Stimulated activated memory B cell treated with anti-CD40 and anti-IgM and Interleukin-4, amounts not matched to agents 10 μg/mL and 1 μg/mL and 100 μg/mL, for 72 hours (primary cell): Measurements from ENCODE around the gene C1orf50.
A peak's percentile ranks its signal among the peaks of the same experiment; 100 is the strongest.
"Not testable (repeated sequence)": the region's sequence is repeated elsewhere in the genome, so short reads cannot be mapped to it uniquely, and the experiment has no call there.

ENCODE experiments used
- ATAC-seq: fragments of 150-1000 bp; cut with Tn5 transposase; 2 replicates; pipeline ENCODE4 v1.10.0; 2021
- H3K27ac Mint-ChIP-seq: one replicate; pipeline ENCODE4 v1.8.0; 2022; ENCODE audit warnings: mild to moderate bottlenecking, mixed read lengths
- H3K27me3 Mint-ChIP-seq: one replicate; pipeline ENCODE4 v1.8.0; 2022; ENCODE audit warnings: mixed read lengths
- H3K36me3 Mint-ChIP-seq: one replicate; pipeline ENCODE4 v1.8.0; 2022; ENCODE audit warnings: mixed read lengths
- H3K4me1 Mint-ChIP-seq: one replicate; pipeline ENCODE4 v1.8.0; 2022; ENCODE audit warnings: mixed read lengths
- H3K4me3 Mint-ChIP-seq: one replicate; pipeline ENCODE4 v1.8.0; 2022; ENCODE audit warnings: mild to moderate bottlenecking, moderate library complexity, mixed read lengths
- H3K9me3 Mint-ChIP-seq: one replicate; pipeline ENCODE4 v1.8.0; 2022; ENCODE audit warnings: mixed read lengths

The C1orf50 gene

GRCh38 chr1:42746436-42747105 lies 20.5 kb upstream of the C1orf50 start:
- ATAC-seq, result no peak
- Mint-ChIP-seq H3K9me3 (peaks cover under 1% of the 10 kb centered on the region), H3K27ac (no peak overlapping the region), H3K36me3 (peaks cover 29% of the 10 kb centered on the region), H3K4me3 (no peak overlapping the region), H3K27me3 (no peaks in the 10 kb centered on the region), H3K4me1 (no peaks in the 10 kb centered on the region)

GRCh38 chr1:42747125-42747524 lies 19.9 kb upstream of the C1orf50 start:
- peak; percentile 52 for ATAC-seq
- Mint-ChIP-seq H3K27me3 (no peaks in the 10 kb centered on the region), H3K36me3 (peaks cover 35% of the 10 kb centered on the region), H3K4me1 (no peaks in the 10 kb centered on the region), H3K9me3 (peaks cover 5% of the 10 kb centered on the region), H3K27ac (no peak overlapping the region), H3K4me3 (no peak overlapping the region)

DNA sequence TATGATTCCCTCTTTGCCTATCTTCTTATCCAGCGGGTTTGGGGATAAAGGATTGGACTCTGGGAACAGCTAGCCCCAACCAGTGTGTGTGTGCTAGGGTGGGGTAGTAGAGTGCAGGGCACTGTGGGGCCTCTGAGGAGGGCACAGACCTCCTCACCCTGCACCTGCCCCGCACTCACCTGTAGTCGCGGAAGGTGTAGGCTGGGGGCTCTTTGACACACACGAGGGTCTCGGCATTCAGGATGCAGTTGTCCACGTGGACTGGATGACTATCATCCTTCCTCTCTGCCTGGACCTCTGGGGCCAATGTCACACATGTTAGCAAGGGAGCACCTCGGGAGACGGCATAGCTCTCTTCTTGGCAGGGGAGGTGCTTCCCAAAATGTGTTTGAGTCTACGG lies 19.0 kb upstream of the C1orf50 start:
- no peaks in the 10 kb centered on the region for H3K4me1 Mint-ChIP-seq
- ATAC-seq, result no peak
- peaks cover 5% of the 10 kb centered on the region for H3K9me3 Mint-ChIP-seq
- no peaks in the 10 kb centered on the region for H3K27me3 Mint-ChIP-seq
- peaks cover 42% of the 10 kb centered on the region for H3K36me3 Mint-ChIP-seq
- H3K4me3 Mint-ChIP-seq, result no peak overlapping the region
- no peak overlapping the region for H3K27ac Mint-ChIP-seq

DNA sequence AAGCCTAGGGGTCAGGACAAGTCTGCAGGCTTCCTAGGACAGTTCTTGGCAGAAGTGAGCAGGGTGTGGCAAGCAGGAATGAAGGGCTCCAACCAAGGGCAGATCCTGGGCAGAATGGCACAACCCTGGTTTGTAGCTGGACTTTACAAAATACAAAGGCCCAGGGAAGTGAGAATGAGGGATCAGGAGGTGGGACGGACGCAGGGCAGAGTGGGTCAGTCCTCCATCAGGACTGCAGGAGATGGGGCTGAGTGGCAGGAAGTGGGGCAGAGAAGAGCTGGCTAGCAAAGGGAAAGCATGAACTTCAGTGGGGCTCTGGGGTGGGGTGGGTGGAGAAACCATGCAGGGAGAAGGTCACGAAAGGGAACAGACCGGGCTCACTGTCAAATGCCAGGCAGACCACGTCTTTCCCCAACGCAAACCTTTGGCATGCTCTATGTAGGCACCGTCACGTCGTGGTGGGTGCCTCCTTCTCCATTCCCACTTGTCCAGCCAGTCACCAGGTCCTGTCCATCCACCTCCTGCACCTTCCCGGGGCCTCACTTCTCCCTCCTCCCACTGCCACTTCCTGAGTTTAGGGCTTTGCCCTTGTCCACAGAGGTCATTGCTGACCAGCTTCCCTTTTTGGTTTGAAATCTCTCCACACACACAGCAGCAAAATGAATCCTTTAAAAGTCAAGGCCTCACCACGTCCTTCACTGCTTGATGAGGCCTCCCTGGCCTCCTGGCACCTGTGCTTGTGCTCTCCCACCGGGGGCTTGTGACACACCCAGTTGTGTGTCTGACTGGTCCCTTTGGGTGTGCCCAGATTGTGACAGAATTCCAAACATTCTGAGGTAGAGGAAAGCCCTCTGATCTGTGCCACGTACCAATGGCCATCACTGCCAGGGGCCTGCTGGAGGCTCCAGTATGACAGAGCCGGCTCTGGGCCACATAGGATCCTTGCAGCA lies 18.3 kb upstream of the C1orf50 start:
- H3K27ac Mint-ChIP-seq, result no peak overlapping the region
- ATAC-seq, result no peak
- H3K27me3 Mint-ChIP-seq, result no peaks in the 10 kb centered on the region
- no peak overlapping the region for H3K4me3 Mint-ChIP-seq
- no peaks in the 10 kb centered on the region for H3K4me1 Mint-ChIP-seq
- H3K36me3 Mint-ChIP-seq, result peaks cover 49% of the 10 kb centered on the region
- peaks cover 5% of the 10 kb centered on the region for H3K9me3 Mint-ChIP-seq

DNA sequence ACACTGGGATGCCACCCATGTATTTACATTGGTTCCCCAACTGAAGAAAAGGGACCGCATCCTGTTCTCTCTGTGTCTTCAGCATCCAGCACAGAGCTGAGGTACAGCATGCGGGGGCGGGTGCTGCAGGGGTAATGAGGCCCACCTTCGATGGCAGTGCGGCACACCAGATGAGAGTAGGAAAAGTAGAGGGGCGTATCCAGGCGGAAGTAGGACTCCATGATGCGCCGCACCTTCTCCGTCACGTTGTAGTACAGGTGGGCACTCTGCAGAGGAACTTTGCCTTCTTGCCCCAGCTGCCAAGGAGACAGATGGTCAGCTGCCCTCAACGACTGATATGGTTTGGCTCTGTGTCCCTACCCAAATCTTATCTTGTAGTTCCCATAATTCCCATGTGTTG lies 17.0 kb upstream of the C1orf50 start:
- Mint-ChIP-seq H3K27ac (no peak overlapping the region), H3K36me3 (peaks cover 61% of the 10 kb centered on the region), H3K9me3 (peaks cover 5% of the 10 kb centered on the region), H3K4me3 (no peak overlapping the region), H3K27me3 (no peaks in the 10 kb centered on the region), H3K4me1 (no peaks in the 10 kb centered on the region)
- ATAC-seq, result no peak

DNA sequence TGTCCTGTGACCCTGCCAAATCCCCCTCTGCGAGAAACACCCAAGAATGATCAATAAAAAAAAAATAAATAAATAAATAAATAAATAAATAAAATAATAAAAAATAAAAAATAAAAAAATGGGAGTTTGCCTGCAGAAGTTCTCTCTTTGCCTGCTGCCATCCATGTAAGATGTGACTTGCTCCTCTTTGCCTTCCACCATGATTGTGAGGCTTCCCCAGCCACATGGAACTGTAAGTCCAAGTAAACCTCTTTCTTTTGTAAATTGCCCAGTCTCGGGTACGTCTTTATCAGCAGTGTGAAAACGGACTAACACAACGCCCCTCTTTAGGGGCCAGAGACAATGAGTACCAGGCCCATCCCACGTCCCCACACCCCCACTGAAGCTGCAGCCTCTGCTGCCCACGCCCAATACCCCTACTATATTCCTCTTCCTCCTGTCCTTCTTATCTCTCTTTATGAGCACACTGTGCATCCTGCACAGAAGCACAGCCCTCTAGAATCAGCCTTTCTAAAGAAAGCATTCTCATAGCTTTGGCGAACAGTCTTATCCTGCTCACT lies 15.5 kb upstream of the C1orf50 start:
- not testable (repeated sequence) for H3K4me3 Mint-ChIP-seq, ATAC-seq, H3K4me1 Mint-ChIP-seq, H3K9me3 Mint-ChIP-seq, H3K27me3 Mint-ChIP-seq, H3K27ac Mint-ChIP-seq
- H3K36me3 Mint-ChIP-seq, result peaks cover 76% of the 10 kb centered on the region

- Mint-ChIP-seq H3K4me3 (no peak overlapping the region), H3K36me3 (peaks cover 83% of the 10 kb centered on the region), H3K9me3 (peaks cover 5% of the 10 kb centered on the region), H3K27me3 (no peaks in the 10 kb centered on the region), H3K4me1 (peaks cover 5% of the 10 kb centered on the region), H3K27ac (no peak overlapping the region)
- ATAC-seq, result no peak
Measured at GRCh38 chr1:42752284-42752683, 14.8 kb upstream of the C1orf50 start.

DNA sequence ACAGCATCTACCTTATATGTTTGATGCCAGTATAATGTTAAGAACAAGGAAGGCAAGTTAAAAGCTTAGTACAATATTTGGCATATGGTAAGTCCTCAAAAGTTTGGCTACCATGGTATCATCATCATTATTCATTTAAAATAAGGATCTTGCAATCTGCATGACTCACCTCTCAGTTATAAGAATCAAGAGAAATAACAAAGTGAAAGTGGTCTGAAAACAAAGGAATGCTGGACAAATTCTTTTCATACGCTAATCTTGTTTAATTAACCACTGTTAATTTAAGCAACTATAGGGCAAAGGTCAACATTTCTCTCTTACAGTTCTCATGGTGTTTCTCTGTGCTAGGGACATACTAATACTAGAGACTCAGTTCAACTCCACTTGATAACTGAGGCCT lies 14.0 kb upstream of the C1orf50 start:
- H3K36me3 Mint-ChIP-seq, result peaks cover 85% of the 10 kb centered on the region
- H3K27me3 Mint-ChIP-seq, result no peaks in the 10 kb centered on the region

DNA sequence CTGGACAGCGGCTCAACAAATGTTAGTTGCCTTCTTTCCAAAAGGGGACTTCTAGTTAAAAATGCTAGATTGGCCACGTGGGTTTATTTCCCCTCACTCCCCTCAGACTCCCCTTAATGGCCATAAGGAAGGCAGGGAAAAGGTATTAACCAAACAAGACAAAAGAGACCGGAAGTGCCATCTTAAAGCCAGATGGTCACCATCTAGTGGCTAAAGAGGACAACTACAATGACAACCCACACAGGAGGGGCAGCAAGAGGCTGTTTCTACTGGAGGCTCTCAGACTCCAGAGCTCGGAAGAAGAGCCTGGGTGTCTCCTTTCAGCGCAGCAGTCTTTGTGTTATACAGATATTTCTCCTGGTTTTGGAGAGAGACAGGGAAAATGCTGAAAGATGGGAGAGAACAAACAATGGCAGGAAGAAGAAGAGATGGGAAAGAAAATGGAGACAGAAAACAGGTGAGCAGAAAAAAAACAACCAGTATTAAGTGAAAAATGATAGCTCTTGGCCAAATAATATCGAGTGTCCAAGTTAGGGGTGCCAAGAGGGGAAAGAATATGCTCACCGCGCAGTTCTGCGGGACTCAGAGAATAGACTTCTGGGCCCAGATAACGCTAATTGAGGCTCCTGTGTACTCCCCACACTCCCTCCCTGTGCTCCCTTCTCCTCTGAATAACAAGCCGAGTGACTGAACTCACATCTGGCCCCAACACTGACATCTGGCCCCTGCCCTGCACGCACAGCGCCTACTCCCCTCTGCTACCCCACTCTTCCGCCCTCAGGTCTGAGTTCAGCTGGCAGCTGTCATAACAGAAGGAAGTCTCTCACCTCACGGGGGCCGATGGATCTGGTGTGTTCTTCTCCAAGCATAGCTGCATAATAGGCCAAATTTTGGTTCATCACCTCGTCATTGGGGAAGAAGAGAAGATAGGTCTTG lies 9.8 kb upstream of the C1orf50 start:
- Mint-ChIP-seq H3K27ac (no peak overlapping the region), H3K4me3 (no peak overlapping the region), H3K27me3 (no peaks in the 10 kb centered on the region), H3K4me1 (peaks cover 17% of the 10 kb centered on the region), H3K9me3 (no peaks in the 10 kb centered on the region), H3K36me3 (peaks cover 54% of the 10 kb centered on the region)
- peak; percentile 59 for ATAC-seq

More for the DNA sequence above, 14.0 kb upstream of the C1orf50 start:
- peaks cover 10% of the 10 kb centered on the region for H3K4me1 Mint-ChIP-seq
- no peak overlapping the region for H3K27ac Mint-ChIP-seq
- peaks cover 5% of the 10 kb centered on the region for H3K9me3 Mint-ChIP-seq
- no peak for ATAC-seq
- no peak overlapping the region for H3K4me3 Mint-ChIP-seq

DNA sequence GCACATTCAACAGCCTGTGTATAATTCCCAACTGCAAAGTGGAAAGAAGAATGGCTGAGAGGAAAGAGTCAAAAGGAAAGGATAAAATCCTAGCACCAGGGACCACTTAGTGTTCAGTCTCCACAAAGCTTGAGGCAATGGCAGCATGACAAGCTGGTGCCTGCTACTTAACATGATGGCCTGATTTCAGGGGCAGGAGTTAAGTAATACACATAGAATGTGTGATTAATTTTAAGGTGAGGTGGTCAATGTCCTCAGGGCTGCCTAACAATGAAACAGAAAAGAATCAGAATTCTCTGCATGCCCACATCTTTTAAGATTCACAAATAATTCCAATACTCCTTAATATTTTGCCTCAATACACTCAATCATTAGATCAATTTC lies 9.2 kb upstream of the C1orf50 start:
- Mint-ChIP-seq H3K4me1 (peaks cover 22% of the 10 kb centered on the region), H3K27ac (no peak overlapping the region), H3K36me3 (peaks cover 47% of the 10 kb centered on the region), H3K9me3 (no peaks in the 10 kb centered on the region), H3K4me3 (no peak overlapping the region), H3K27me3 (no peaks in the 10 kb centered on the region)
- ATAC-seq, result no peak

DNA sequence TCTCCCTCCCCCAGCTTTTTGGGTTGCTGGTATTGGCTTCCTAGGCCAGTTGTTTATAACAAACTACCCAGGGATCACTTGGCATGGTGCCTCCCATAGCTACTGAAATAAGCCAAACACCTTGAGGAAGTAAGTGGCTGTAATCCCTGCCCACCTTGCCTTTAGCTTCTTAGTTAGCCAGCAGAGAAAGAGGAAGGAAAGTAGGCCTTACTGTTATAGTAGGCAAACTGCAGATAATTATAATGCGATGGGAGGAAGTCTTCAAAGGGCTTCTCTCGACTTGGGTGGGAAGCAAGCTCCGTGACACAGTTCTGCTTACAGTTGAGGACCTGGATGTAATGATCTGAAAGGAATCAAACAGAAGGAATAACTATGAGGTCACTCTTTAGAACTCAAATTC lies 8.4 kb upstream of the C1orf50 start:
- Mint-ChIP-seq H3K27me3 (no peaks in the 10 kb centered on the region), H3K9me3 (no peaks in the 10 kb centered on the region), H3K4me1 (peaks cover 22% of the 10 kb centered on the region), H3K36me3 (peaks cover 41% of the 10 kb centered on the region), H3K27ac (no peak overlapping the region), H3K4me3 (no peak overlapping the region)
- no peak for ATAC-seq

DNA sequence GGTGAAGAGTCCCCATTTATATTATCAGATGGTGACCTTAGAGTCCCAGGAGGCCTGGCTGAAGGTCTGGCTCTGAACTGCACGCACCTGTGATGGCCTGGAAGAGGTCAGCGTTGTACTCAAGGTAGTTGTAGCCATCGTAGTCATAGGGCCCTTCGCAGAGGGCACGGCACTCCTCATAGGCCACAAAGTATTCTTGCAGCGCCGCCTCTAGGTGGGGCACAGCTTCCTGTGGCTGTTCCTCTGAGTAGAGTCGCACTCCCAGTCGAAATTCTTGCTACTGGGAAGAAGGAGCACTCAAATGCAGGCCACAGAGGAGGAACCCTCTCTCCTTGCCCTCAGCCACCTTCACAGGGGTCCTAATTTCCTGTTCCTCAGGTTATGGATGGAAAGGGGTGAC lies 7.9 kb upstream of the C1orf50 start:
- no peak for ATAC-seq
- Mint-ChIP-seq H3K36me3 (peaks cover 37% of the 10 kb centered on the region), H3K4me3 (no peak overlapping the region), H3K27ac (no peak overlapping the region), H3K27me3 (no peaks in the 10 kb centered on the region), H3K4me1 (peaks cover 22% of the 10 kb centered on the region), H3K9me3 (no peaks in the 10 kb centered on the region)

GRCh38 chr1:42761567-42761966 lies 5.5 kb upstream of the C1orf50 start:
- no peak for ATAC-seq
- Mint-ChIP-seq H3K4me3 (no peak overlapping the region), H3K27ac (no peak overlapping the region), H3K27me3 (no peaks in the 10 kb centered on the region), H3K4me1 (peaks cover 22% of the 10 kb centered on the region), H3K36me3 (peaks cover 13% of the 10 kb centered on the region), H3K9me3 (no peaks in the 10 kb centered on the region)

DNA sequence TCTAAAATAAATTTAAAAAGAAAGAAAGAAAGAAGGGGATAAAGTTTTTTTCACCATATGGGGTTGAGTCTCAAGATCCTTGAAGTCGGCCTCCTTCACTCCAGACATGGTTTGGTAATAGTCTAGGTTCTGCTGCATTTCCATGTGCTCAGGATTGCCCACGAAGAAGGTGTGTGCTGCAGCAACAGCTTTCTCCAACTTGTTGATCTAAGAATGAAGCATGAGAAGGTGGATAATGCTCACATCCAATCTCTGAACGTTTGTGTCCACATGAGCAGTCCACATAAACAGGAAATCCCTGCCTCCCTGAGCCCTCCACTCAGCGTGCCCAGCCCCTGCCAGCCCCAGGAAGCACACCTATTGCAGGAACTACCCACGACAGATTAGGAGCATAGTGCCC lies 4.8 kb upstream of the C1orf50 start:
- ATAC-seq, result no peak
- peaks cover 17% of the 10 kb centered on the region for H3K4me1 Mint-ChIP-seq
- H3K27me3 Mint-ChIP-seq, result no peaks in the 10 kb centered on the region
- peaks cover 6% of the 10 kb centered on the region for H3K36me3 Mint-ChIP-seq
- no peak overlapping the region for H3K4me3 Mint-ChIP-seq
- H3K27ac Mint-ChIP-seq, result no peak overlapping the region
- no peaks in the 10 kb centered on the region for H3K9me3 Mint-ChIP-seq

DNA sequence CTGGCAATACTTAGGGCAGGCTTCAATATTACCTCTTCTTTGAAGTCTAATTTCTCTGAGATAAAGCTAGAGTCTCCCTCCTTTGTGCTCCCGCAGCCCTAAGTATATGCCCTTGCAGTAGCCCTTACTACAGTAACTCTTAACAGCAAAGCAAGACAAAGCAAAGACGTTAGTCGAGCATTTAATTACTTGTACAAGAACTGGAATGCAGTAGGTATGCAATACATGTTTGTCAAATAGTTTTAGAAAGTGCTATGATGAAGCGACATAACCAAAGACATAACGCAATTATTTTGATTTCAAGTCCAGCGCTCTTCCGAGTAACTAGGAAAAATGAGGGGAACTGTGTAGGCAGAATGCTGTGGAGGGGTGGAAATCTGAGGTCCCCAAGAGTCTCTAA lies 1.8 kb upstream of the C1orf50 start:
- ATAC-seq, result no peak
- no peak overlapping the region for H3K4me3 Mint-ChIP-seq
- no peaks in the 10 kb centered on the region for H3K9me3 Mint-ChIP-seq
- H3K4me1 Mint-ChIP-seq, result peaks cover 27% of the 10 kb centered on the region
- H3K27me3 Mint-ChIP-seq, result no peaks in the 10 kb centered on the region
- H3K36me3 Mint-ChIP-seq, result peaks cover 13% of the 10 kb centered on the region
- H3K27ac Mint-ChIP-seq, result no peak overlapping the region
